CD4-positive, alpha-beta memory T cell (primary cell): ENCODE results near the gene FHAD1. TPM values are rescaled to one million over a fixed set of nuclear protein-coding genes. Genes with fewer than 3 reads are reported as not detected.

Source experiments
- CTCF ChIA-PET: fragments of 350-600 bp; sonication (Branson Sonifier 250); formaldehyde crosslinking; loops from one replicate; lab custom pipeline; 2021; ENCODE audit warnings: inconsistent platforms; ENCODE audit not compliant: partially characterized antibody; lab: Charles Lee
- POLR2A ChIA-PET: fragments of 350-600 bp; sonication (Branson Sonifier 250); formaldehyde crosslinking; loops from one replicate; lab custom pipeline; 2021; ENCODE audit not compliant: partially characterized antibody; lab: Charles Lee
- DNase-seq, 5 donors: peaks; one replicate each; pipeline versions ENCODE4 v3.0.0 to v3.0.0-alpha.2; 2020 to 2022; ENCODE audit warnings: mixed read lengths in 1 of 5
- H3K27ac ChIP-seq: one replicate; pipeline ENCODE4 v1.7.0; 2013; ENCODE audit warnings: low read depth, low read length
- H3K27me3 ChIP-seq: 2 replicates; pipeline ENCODE4 v1.7.0; 2013; ENCODE audit warnings: mild to moderate bottlenecking, low read length, moderate library complexity; ENCODE audit not compliant: insufficient read depth
- H3K36me3 ChIP-seq: 2 replicates; pipeline ENCODE4 v1.7.0; 2013; ENCODE audit warnings: mild to moderate bottlenecking, low read length, moderate library complexity; ENCODE audit not compliant: insufficient read depth
- H3K4me1 ChIP-seq: 2 replicates; pipeline ENCODE4 v1.7.0; 2013; ENCODE audit warnings: mild to moderate bottlenecking, low read length, moderate library complexity; ENCODE audit not compliant: insufficient read depth
- H3K4me3 ChIP-seq, 2 donors: one replicate each; pipeline ENCODE4 v1.7.0; 2013; ENCODE audit warnings: low read length in 2 of 2, mild to moderate bottlenecking in 1 of 2
- H3K9me3 ChIP-seq, 2 donors: one replicate each; pipeline ENCODE4 v1.7.0; 2013; ENCODE audit warnings: low read length in 2 of 2, control low read depth in 1 of 2; ENCODE audit not compliant: control insufficient read depth in 1 of 2
- H3K27ac Mint-ChIP-seq, 7 donors: one replicate each; pipeline ENCODE4 v1.8.0; 2020 to 2021; ENCODE audit warnings: mixed read lengths in 7 of 7, mild to moderate bottlenecking in 6 of 7, inconsistent platforms in 3 of 7, moderate library complexity in 3 of 7
- H3K27me3 Mint-ChIP-seq, 2 donors: one replicate each; pipeline ENCODE4 v1.8.0; 2020 to 2021; ENCODE audit warnings: mixed read lengths in 2 of 2
- H3K36me3 Mint-ChIP-seq, 2 donors: one replicate each; pipeline ENCODE4 v1.8.0; 2020 to 2021; ENCODE audit warnings: mixed read lengths in 2 of 2, inconsistent platforms in 1 of 2, mild to moderate bottlenecking in 1 of 2
- H3K4me1 Mint-ChIP-seq, 4 donors: one replicate each; pipeline ENCODE4 v1.8.0; 2020 to 2021; ENCODE audit warnings: mixed read lengths in 4 of 4, mild to moderate bottlenecking in 1 of 4
- H3K4me3 Mint-ChIP-seq, 8 donors: one replicate each; pipeline ENCODE4 v1.8.0; 2020 to 2021; ENCODE audit warnings: mixed read lengths in 8 of 8, mild to moderate bottlenecking in 7 of 8, moderate library complexity in 6 of 8, inconsistent platforms in 3 of 8
- H3K9me3 Mint-ChIP-seq, 8 donors: one replicate each; pipeline ENCODE4 v1.8.0; 2020 to 2021; ENCODE audit warnings: mixed read lengths in 8 of 8, mild to moderate bottlenecking in 5 of 8, inconsistent platforms in 3 of 8, moderate library complexity in 1 of 8
- intact Hi-C: fragments of 100-400 bp; cut with micrococcal nuclease; formaldehyde crosslinking; loops from one replicate; pipeline ENCODE4 v1.15.1; 2023
- polyA plus RNA-seq, 2 donors: library from polyadenylated mRNA; unstranded; fragments of 300-500 nt; fragmentation: Illumina TruSeq; gene quantifications; one replicate each; pipeline ENCODE4 v1.2.3, GENCODE V29; 2021
- total RNA-seq, 2 experiments: library from RNA; stranded (reverse); gene quantifications; one replicate each; pipeline ENCODE4 v1.2.3, GENCODE V29; 2021

Gene FHAD1
- total and polyA plus RNA-seq, 4 experiments from 2014 or later: 0.03 TPM; not detected in 3

DNA sequence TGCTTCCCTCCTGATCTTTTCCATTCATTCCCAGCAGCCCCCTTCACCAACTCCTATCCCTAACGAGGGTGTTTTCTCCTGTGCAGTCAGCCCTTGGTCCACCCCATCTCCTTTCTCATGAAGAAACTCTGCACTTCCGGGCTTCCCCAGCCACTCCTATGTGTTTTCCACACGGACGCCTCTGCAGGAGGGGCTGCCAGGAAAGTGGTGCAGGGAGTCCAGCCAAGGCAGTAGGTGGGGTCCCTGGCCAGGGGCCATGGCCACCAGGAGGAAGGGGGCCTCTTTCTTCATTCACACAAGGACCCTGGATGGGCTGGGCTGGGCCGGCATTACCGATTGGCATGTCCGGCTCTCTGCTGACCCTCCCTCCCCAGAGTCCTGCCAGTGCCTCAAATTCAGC lies 89.8 kb downstream of the FHAD1 start:
- ChIA-PET POLR2A (no interaction called here), CTCF (no interaction called here)
- Mint-ChIP-seq H3K4me3 (no peak overlapping the region), H3K9me3 (peaks cover 0 to 2% (median 0%) of the 10 kb centered on the region in 8 donors), H3K27ac (no peak overlapping the region), H3K4me1 (peaks cover 5 to 13% (median 10%) of the 10 kb centered on the region in 4 donors), H3K27me3 (peaks cover 0 to 12% of the 10 kb centered on the region in 2 donors), H3K36me3 (no peaks in the 10 kb centered on the region)
- intact Hi-C loops: no loop called here
- DNase-seq: no peak
- Histone ChIP-seq H3K4me3 (no peak overlapping the region), H3K36me3 (no peaks in the 10 kb centered on the region), H3K4me1 (peaks cover 12% of the 10 kb centered on the region), H3K27me3 (no peaks in the 10 kb centered on the region), H3K9me3 (no peaks in the 10 kb centered on the region), H3K27ac (no peak overlapping the region)

DNA sequence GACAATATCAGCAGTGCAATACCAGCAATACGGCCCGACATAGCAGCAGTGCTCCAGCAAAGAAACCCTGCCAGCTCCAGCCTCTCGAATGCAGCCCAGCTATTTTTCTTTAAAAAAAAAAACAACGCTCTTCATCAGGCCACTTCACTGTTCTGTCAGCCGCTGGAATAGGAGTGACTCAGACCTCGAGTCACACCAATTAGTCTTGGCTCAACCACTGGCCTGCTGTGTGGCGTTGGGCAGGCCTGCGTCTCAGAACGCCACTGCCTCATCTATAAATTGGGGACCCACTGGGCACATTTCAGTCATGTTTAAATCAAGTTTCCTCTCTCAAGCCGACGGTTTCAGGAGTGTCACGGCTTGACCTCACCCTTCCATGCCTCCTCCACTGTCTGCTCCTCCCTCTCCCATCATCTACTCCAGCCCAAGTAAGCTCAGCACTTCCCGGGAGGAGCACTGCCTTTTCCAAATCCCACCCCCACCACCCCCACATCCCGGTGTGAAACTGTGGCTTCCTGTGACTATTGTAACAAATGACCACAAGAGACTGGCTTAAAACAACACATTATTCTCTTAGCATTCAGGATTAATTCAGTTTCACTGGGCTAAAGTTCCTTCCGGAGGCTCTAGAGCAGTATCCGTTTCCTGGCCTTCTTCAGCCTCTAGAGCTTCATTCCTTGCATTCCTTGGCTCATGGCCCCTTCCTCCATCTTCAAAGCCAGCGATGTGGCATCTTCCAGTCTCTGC lies 90.8 kb downstream of the FHAD1 start:
- H3K27ac Mint-ChIP-seq: no peak overlapping the region
- intact Hi-C loops: no loop called here
- H3K4me3 ChIP-seq: no peak overlapping the region
- DNase-seq: no peak
- POLR2A ChIA-PET: no interaction called here
- peaks cover 0 to 2% (median 0%) of the 10 kb centered on the region in 8 donors for H3K9me3 Mint-ChIP-seq
- no peaks in the 10 kb centered on the region for H3K27me3 ChIP-seq
- no peak overlapping the region for H3K27ac ChIP-seq
- H3K9me3 ChIP-seq: no peaks in the 10 kb centered on the region
- no peaks in the 10 kb centered on the region for H3K36me3 Mint-ChIP-seq
- no peak overlapping the region for H3K4me3 Mint-ChIP-seq
- no peaks in the 10 kb centered on the region for H3K36me3 ChIP-seq
- H3K4me1 Mint-ChIP-seq: peaks cover 10 to 18% (median 15%) of the 10 kb centered on the region in 4 donors
- H3K4me1 ChIP-seq: peaks cover 16% of the 10 kb centered on the region
- CTCF ChIA-PET: interaction anchor here (0.8 to 2.9 kb wide), 2 partner anchors 14 to 94 kb away, joined by 3 to 21 read pairs; no protein-coding TSS in a partner anchor
- peaks cover 0 to 12% of the 10 kb centered on the region in 2 donors for H3K27me3 Mint-ChIP-seq

DNA sequence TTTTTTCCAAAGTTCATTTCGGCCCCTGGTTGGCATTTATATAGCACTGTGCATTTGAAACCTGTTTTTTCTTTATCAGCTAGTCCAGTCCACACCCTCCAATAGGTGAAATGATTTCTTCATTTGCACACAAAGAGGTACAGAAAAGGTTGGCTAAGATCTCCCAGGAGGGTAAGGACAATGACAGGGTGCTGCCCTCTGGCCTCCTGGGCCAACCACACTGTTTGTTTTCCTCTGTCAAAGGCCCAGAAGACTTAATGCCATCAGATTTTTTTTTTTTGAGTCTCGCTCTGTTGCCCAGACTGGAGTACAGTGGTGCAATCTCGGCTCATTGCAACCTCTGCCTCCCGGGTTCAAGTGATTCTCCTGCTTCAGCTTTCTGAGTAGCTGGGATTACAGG lies 92.5 kb downstream of the FHAD1 start:
- peaks cover 25% of the 10 kb centered on the region for H3K4me1 ChIP-seq
- no peaks in the 10 kb centered on the region for H3K9me3 ChIP-seq

DNA sequence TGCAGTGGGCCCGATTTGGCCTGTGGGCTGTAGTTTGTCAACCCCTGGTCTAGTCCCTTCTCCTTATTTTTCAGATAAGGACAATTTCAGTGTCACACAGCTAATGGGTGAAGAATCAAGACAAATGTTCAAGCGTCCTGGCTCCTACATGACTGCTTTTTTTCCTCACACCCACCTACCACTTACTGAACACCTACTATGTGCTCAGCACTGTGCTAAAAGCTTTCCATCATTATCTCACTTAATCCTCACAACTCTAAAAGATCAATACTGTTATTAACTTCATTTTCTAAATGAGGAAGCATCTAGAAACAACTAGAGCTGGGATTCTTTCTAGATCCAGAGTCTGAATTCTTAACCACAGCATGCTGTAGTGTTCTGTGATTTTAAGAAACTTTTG lies 94.2 kb downstream of the FHAD1 start:
- H3K27ac ChIP-seq: no peak overlapping the region
- no peak for DNase-seq
- H3K4me3 ChIP-seq: no peak overlapping the region
- Mint-ChIP-seq H3K36me3 (no peaks in the 10 kb centered on the region), H3K27ac (peak overlapping the region in 5 of 7 donors; percentile 5 to 79 (median 19)), H3K27me3 (peaks cover 1 to 19% of the 10 kb centered on the region in 2 donors), H3K4me3 (no peak overlapping the region), H3K4me1 (peaks cover 22 to 50% (median 35%) of the 10 kb centered on the region in 4 donors), H3K9me3 (no peaks in the 10 kb centered on the region)
- POLR2A ChIA-PET: interaction anchor here (2.5 kb wide), 1 partner anchor 69 kb away, joined by 9 read pairs; the partner anchor contains the start of gene EFHD2
- CTCF ChIA-PET: interaction anchor here (0.6 kb wide), 1 partner anchor 90 kb away, joined by 3 read pairs; no protein-coding TSS in a partner anchor
- no peaks in the 10 kb centered on the region for H3K9me3 ChIP-seq
- peaks cover 41% of the 10 kb centered on the region for H3K4me1 ChIP-seq
- intact Hi-C loops: no loop called here
- H3K27me3 ChIP-seq: no peaks in the 10 kb centered on the region
- no peaks in the 10 kb centered on the region for H3K36me3 ChIP-seq

More for the DNA sequence above, 92.5 kb downstream of the FHAD1 start:
- H3K27ac Mint-ChIP-seq: no peak overlapping the region
- Histone ChIP-seq H3K36me3 (no peaks in the 10 kb centered on the region), H3K27ac (no peak overlapping the region), H3K27me3 (no peaks in the 10 kb centered on the region), H3K4me3 (no peak overlapping the region)
- ChIA-PET CTCF (interaction anchor here (1.1 to 2.9 kb wide), 4 partner anchors 10 to 93 kb away, joined by 3 to 21 read pairs (median 3); no protein-coding TSS in a partner anchor), POLR2A (interaction anchor here (1.5 kb wide), 1 partner anchor 70 kb away, joined by 3 read pairs; the partner anchor contains the start of gene EFHD2)
- H3K9me3 Mint-ChIP-seq: peaks cover 0 to 2% (median 0%) of the 10 kb centered on the region in 8 donors
- H3K36me3 Mint-ChIP-seq: no peaks in the 10 kb centered on the region
- peaks cover under 1 to 12% of the 10 kb centered on the region in 2 donors for H3K27me3 Mint-ChIP-seq
- peaks cover 13 to 34% (median 21%) of the 10 kb centered on the region in 4 donors for H3K4me1 Mint-ChIP-seq
- H3K4me3 Mint-ChIP-seq: no peak overlapping the region
- intact Hi-C loops: no loop called here
- no peak for DNase-seq

DNA sequence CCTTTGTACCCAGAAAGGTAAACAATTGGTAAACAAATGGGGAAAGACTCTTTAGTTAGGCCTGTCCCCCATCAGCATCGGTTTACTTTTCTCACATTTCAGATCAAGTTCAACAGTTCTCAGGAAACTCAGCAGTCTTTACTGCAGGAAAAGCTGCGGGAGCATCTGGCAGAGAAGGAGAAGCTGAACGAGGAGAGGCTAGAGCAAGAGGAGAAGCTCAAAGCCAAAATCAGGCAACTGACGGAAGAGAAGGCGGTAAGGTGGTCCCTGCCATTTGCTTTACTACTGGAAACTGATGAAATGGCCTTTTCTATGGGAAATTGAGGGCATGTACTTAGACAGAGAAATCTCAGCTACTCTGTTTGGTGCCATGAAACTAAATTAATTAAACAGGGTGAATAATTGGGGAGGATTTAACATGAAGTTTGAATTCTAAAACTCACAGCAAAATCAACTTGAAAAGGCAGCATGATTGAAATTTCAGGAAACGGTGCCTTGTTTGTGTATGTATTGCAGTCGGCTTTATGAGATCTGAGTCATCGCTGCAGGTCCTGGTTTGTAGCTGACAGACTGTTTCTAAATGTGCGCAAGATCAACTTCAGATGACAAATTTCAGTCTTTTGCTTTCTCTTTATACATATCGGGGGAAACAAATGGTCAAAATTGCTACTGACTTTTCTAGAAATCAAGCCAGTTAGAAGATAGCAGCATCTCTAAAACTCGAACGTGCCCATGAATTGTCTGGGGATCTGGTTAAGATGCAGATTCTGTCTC lies 94.8 kb downstream of the FHAD1 start:
- Histone ChIP-seq H3K27me3 (no peaks in the 10 kb centered on the region), H3K9me3 (no peaks in the 10 kb centered on the region), H3K4me3 (no peak overlapping the region), H3K4me1 (peaks cover 47% of the 10 kb centered on the region), H3K36me3 (no peaks in the 10 kb centered on the region), H3K27ac (peak overlapping the region; percentile 10)
- ChIA-PET CTCF (interaction anchor here (0.6 to 1.2 kb wide), 4 partner anchors 18 to 90 kb away, joined by 3 to 4 read pairs (median 4); no protein-coding TSS in a partner anchor), POLR2A (interaction anchor here (2.5 kb wide), 1 partner anchor 68 kb away, joined by 9 read pairs; the partner anchor contains the start of gene EFHD2)
- no peaks in the 10 kb centered on the region for H3K36me3 Mint-ChIP-seq
- H3K27me3 Mint-ChIP-seq: peaks cover 1 to 13% of the 10 kb centered on the region in 2 donors
- no peak for DNase-seq
- intact Hi-C loops: no loop called here
- no peaks in the 10 kb centered on the region for H3K9me3 Mint-ChIP-seq
- peaks cover 23 to 56% (median 40%) of the 10 kb centered on the region in 4 donors for H3K4me1 Mint-ChIP-seq
- peak overlapping the region in 5 of 8 donors; percentile 19 to 49 (median 30) for H3K4me3 Mint-ChIP-seq
- H3K27ac Mint-ChIP-seq: peak overlapping the region; percentile 8 to 87 (median 64)

DNA sequence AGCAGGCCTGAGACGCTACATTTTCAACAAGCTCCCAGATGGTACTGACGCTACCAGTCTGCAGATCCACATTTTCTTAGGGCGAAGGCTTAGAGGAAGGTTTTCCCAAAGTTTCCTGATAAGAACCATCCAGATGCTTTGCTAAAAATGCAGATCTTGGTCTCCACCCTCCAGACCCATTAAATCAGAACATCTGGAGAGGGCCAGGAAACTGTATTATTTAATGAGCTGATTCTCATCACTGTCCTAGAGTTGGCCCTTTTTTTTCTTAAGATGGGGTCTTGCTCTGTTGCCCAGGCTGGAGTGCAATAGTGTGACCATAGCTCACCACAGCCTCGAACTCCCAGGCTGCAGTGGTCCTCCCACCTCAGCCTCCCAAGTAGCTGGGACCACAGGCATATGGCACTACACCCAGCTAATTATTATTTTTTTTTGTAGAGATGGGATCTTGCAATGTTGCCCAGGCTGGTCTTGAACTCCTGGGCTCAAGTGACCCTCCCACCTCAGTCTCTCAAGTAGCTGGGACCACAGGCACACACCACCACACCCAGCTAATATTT lies 95.5 kb downstream of the FHAD1 start:
- Mint-ChIP-seq H3K4me1 (peaks cover 27 to 63% (median 45%) of the 10 kb centered on the region in 4 donors), H3K27me3 (peaks cover 1 to 13% of the 10 kb centered on the region in 2 donors), H3K9me3 (no peaks in the 10 kb centered on the region), H3K27ac (peak overlapping the region in 6 of 7 donors; percentile 19 to 87 (median 58)), H3K36me3 (no peaks in the 10 kb centered on the region), H3K4me3 (peak overlapping the region in 4 of 8 donors; percentile 19 to 51 (median 41))
- Histone ChIP-seq H3K4me3 (no peak overlapping the region), H3K27me3 (no peaks in the 10 kb centered on the region), H3K9me3 (no peaks in the 10 kb centered on the region), H3K36me3 (no peaks in the 10 kb centered on the region), H3K4me1 (peaks cover 54% of the 10 kb centered on the region), H3K27ac (peak overlapping the region; percentile 10)
- no peak for DNase-seq
- intact Hi-C loops: no loop called here
- POLR2A ChIA-PET: interaction anchor here (2.5 kb wide), 1 partner anchor 68 kb away, joined by 9 read pairs; the partner anchor contains the start of gene EFHD2
- CTCF ChIA-PET: interaction anchor here (0.8 to 1.2 kb wide), 3 partner anchors 19 to 74 kb away, joined by 3 to 4 read pairs (median 4); no protein-coding TSS in a partner anchor
